DMS114 treated with DMSO at 0.1 percent for 48 hours (cell line): Measurements from ENCODE around the gene C19orf38.
"Not testable (repeated sequence)": the region's sequence is repeated elsewhere in the genome, so short reads cannot be mapped to it uniquely, and the experiment has no call there.

Experiments used
- DNase-seq: peaks from one replicate; lab custom pipeline; 2025; ENCODE audit not compliant: unreplicated experiment; lab: John Stamatoyannopoulos, UW

C19orf38 gene

DNA sequence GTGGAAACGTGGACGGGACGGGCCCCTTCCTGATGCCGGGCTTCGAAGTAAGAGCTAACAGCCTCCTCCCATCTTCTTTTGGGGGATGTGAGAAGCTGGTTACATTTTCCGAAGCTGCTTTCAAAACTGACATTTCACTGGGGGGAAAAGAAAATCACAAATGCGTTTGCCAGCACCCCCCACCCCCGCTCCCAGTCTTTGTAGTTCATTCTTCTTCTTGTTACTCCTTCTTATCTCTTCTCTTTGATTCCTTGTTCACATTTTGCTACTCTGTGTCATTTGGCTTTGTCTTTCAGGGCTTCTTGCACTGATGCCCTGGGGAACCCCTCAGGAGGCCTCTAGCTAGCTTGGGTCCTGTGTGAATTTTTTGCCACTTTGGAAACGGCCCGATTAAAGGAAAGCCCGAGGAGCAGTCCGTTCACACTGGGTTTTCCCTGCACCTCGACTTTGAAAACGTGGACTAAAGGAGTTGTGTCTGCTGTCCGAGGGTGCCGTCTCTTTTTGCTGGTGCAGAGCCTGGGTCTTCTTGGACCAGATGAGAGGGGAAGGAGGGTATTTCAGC, 24.4 kb downstream of the C19orf38 start:
- DNase-seq, result no peak

- DNase-seq, result no peak
Measured at GRCh38 chr19:10874024-10874423, 25.8 kb downstream of the C19orf38 start.

- no peak for DNase-seq
Measured at GRCh38 chr19:10876459-10877240, 28.4 kb downstream of the C19orf38 start.

GRCh38 chr19:10877608-10878007, 29.4 kb downstream of the C19orf38 start:
- DNase-seq, result not testable (repeated sequence)

DNA sequence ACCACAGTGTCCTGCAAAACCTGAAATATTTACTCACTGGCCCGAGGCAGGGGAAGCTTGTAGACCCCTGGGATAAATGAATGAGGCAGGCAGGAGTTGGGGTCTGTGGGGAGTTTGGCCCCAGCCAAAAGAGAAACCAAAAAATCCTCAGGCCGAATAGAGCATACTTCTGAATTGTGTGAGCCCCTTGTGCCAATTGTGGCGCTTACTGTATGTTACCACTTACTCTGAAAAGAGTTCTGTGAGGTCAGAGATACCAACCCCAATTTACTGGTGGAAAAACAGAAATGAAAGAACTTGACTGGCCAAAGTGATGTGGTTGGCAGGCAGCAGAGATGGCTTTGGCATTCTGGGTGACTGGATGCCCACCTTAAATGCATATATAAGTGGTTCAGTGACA, 30.0 kb downstream of the C19orf38 start:
- no peak for DNase-seq

GRCh38 chr19:10881403-10882107, 33.3 kb downstream of the C19orf38 start:
- DNase-seq, result no peak

GRCh38 chr19:10882108-10882457, 33.9 kb downstream of the C19orf38 start:
- DNase-seq, result no peak

DNA sequence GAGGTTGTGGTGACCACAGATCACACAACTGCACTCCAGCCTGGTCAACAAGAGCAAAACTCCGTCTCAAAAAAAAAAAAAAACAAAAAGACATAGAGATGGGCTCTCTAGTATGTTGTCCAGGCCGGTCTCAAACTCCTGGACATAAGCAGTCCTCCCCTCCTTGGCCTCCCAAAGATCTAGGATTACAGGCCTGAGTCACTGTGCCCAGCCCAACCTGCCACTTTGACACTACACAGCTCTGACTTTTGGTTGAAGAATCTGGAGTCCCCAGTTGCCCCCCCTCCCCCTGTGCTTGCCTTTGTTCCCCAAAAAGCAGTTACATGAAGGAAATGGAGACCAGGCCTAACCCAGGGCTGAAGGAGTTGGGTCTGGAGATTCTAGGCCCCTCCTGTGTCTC, 36.1 kb downstream of the C19orf38 start:
- DNase-seq, result no peak

DNA sequence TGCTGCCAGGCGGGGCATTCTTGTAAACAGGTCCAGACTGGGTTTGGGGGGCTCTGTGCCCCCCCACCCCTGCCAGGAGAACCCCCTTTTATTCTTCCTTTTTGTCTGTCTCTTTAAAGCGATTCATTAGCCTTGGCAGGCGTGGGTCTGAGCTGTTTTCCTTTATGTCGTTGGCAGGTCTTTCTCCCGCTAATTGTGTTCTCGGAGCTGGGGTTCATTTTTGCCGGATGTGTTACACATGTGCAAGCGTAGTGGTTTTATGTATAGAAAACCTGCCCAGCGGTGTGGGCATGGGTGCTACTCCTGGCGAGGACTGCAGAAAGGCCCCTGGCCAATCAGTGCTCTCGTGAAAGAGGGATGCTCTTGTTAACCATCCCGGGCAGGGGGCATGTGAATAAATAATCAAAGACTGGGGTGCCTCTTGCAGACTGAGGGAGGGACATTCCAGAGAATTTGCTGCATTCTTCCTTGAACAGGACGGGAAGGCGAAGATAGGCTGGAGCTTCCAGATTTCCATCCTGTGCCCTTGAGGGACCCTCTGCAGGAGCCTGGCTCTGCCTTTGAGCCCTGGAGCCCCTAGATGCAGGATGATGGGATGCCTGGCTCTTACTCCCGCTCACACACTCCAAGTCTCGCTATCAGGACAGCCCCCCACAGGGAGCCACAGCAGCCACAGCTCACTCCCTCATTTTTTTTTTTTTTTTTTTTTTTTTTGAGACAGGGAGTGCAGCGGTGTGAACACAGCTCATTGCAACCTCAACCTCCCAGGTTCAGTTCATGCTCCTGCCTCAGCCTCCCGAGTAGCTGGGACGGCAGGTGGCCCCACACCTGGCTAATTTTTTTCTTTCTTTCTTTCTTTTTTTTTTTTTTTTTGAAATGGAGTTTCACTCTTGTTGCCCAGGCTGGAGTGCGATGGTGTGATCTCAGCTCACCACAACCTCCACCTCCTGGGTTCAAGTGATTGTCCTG, 37.3 kb downstream of the C19orf38 start:
- DNase-seq, result no peak

DNA sequence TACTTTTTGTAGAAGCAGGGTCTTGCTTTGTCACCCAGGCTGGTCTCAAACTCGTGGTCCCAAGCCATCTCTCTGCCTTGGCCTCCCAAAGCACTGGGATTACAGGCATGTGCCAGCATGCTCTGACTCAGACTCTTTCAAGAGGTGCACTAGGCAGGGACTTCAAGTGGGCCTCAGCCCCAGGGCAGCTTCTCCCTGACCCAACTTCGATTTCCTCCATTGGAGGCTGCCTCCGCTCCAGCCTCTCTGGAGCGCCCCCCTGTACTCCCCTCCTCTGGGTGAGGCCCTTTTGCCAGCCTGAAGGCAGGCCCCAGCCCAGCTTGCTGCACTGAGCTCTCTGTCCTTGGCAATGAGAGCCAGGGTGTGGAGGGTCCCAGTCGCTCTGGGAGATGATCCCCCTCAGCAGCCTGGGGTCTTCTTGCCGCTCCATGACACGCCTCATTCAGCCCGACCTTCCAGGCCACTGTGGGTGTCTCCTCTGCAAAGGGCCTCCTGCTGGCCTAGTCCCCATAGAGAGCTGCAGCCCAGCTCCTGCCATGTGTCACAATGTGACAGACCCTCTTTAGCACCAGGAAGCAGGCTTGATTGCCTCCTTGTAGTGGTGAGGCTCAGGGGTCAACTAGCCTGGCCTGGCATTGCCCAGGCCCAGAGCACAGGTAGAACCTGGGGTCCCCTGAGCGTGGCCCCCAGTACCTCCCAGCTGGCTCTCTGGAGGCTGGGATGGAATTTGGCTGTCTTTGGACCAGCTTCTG, 39.6 kb downstream of the C19orf38 start:
- DNase-seq, result no peak

DNA sequence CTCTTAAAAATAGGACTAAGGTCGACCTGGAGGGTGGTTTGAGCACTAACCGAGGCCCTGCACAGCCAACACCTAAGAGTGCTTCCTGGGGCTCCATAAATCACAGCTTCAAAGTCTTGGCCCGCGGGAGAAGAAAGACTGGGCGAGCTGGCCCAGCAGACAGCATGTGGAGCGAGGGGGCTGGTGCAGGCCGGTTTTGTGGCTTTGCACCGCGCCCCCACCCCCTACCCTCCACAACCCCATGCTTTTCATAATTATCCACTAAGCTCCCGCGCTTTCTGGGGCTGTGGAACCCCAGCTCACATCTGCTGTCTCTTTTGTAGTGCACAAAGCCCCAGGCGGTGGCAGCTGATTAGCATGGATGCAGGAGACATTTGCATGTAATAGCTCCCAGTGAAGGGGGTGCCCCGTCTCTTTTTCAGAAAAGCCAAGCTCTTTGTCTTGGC, 40.2 kb downstream of the C19orf38 start:
- no peak for DNase-seq

GRCh38 chr19:10889880-10890279, 41.7 kb downstream of the C19orf38 start:
- DNase-seq, result no peak

DNA sequence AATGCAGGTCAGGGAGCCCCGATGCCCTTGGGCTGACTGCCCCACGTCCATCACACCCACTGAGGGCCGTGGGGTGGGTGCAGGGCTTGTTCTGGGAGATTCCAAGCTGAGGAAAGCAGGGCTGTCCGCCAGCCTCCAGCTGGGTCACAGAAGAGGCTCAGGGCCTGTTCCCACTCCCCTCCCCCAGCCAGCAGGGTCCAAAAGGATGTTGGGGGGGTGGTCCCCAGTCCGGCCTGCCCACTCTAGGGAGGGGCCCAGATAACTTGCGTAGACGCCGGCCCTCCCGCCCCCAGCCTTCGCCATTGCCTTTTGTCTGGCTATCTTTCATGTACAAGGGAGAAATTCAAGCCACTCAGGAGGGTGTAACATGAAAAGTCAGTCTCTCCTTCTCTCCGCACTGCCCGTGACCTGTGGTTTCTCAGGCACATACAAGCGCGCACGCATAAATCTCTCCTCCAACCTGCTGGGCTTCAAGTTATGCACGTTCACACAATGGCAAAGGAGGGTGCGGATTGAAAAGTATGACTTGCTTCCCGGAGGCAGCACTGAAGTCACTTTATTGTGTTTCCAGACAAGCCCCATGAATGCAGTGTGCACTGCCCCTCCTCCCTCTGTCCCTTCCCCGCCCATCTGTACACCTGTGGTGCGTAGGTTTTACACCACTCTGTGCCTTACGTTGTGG, 43.3 kb downstream of the C19orf38 start:
- no peak for DNase-seq

GRCh38 chr19:10892256-10892655, 44.0 kb downstream of the C19orf38 start:
- no peak for DNase-seq

GRCh38 chr19:10894911-10895213, 46.6 kb downstream of the C19orf38 start:
- no peak for DNase-seq

DNA sequence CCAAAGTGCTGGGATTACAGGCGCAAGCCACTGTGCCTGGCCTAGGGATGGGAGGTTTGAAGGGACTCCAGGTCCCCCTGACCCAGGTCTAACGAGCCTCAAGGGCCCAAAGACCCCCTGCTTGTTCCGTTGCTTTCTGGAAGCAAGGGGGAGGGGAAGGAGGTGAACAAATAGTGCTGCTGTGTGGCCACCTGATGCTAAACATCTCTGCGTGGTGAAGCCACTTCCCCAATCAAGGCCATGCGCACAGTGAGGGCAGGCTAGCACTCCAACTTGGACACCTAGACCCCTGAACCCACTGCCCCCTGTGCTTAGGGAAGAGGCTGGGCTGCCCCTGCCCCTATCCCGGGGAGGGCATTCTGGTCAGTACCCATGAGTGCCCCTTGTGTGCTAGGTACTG, 47.1 kb downstream of the C19orf38 start:
- no peak for DNase-seq

DNA sequence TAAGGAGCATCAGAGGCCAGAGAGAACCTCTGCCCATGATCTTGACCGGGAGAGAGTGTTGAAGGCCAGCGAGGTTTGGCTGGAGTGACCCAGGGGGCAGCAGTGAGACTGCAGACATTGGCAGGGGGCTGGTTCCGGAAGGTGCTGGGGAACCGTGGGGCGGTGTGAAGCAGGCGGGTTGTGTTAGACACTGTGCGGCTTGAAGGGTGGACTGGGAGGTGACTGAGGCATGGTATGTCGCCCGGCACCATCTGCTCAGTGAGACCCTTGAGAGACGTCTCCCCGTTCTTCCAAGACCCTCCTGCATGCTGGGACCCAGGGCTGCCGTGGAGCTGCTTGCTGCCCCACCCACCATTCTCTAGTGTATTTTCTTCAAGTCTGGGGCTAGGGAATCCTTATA, 47.7 kb downstream of the C19orf38 start:
- no peak for DNase-seq

DNA sequence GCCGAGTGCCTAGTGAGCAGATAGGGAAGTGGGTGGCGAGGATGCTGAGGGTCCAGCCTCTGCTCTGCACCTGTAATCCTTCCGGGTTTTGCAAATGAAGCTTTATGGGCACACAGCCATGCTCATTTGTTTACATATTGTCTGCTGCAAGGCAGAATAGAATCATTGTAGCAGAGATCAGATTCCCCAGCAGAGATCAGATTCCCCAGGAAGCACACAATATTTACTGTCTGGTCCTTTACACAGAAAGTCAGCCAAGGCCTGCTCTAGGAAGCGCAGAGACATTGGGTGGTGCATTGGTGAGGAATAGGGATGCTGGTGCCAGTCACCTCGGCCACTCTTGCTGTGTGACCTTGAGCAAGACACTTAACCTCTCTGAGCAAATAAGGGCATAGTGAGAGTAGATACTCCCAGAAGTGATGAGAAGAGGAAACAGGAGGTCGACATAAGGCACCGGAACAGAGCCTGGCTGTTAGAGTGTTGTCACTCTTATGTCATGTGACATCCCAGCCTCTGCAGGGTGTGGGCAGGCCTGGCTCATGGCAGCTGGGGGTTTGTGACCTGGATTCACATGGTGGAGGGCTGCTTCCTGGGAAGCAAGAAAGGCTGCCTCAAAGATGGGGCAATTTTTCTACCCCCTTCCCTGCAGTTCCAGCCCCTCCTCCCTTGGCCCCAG, 48.8 kb downstream of the C19orf38 start:
- no peak for DNase-seq

GRCh38 chr19:10898633-10899032, 50.4 kb downstream of the C19orf38 start:
- DNase-seq, result no peak
